Vagina (tissue), 2 donors: ENCODE measurements around the gene CDR2L.

Experiments used
- POLR2A ChIP-seq, 2 donors: fragments of 450-650 bp; IDR thresholded peaks; one replicate each; pipeline ENCODE4 v1.6.1; 2017; ENCODE audit warnings: antibody characterized with exemption in 2 of 2, mild to moderate bottlenecking in 2 of 2, moderate library complexity in 2 of 2
- POLR2AphosphoS5 ChIP-seq, 2 donors: sonication (generic); formaldehyde crosslinking; IDR thresholded peaks; one replicate each; pipeline ENCODE4 v1.9.0; 2017; ENCODE audit warnings: antibody characterized with exemption in 2 of 2, mild to moderate bottlenecking in 2 of 2, low read depth in 1 of 2; ENCODE audit not compliant: insufficient read depth in 1 of 2
- TF ChIP-seq, protein P1 (sequence below), 3 experiments: fragments of 450-650 bp in 2 of 3; fragments of 200-600 bp in 1 of 3; sonication (generic) in 1 of 3; IDR thresholded peaks; one replicate each; pipeline ENCODE4 v1.5.1; 2017 to 2019; ENCODE audit warnings: antibody characterized with exemption in 3 of 3, mild to moderate bottlenecking in 2 of 3, moderate library complexity in 2 of 3

GRCh38 chr17:74951680-74952421, 35.6 kb upstream of the CDR2L start:
- TF ChIP-seq, protein P1, sequence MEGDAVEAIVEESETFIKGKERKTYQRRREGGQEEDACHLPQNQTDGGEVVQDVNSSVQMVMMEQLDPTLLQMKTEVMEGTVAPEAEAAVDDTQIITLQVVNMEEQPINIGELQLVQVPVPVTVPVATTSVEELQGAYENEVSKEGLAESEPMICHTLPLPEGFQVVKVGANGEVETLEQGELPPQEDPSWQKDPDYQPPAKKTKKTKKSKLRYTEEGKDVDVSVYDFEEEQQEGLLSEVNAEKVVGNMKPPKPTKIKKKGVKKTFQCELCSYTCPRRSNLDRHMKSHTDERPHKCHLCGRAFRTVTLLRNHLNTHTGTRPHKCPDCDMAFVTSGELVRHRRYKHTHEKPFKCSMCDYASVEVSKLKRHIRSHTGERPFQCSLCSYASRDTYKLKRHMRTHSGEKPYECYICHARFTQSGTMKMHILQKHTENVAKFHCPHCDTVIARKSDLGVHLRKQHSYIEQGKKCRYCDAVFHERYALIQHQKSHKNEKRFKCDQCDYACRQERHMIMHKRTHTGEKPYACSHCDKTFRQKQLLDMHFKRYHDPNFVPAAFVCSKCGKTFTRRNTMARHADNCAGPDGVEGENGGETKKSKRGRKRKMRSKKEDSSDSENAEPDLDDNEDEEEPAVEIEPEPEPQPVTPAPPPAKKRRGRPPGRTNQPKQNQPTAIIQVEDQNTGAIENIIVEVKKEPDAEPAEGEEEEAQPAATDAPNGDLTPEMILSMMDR (IDR thresholded peaks at IDR 0.05): no peak
- no peak for TF ChIP-seq POLR2A (IDR thresholded peaks at IDR 0.05)
- TF ChIP-seq POLR2AphosphoS5 (IDR thresholded peaks at IDR 0.05; ENCODE audit: insufficient read depth in 1 of 2, low read depth in 1 of 2): no peak
